Fibroblast of skin of abdomen (primary cell): ENCODE results near the gene GRIA1. TPM values are rescaled to one million over a fixed set of nuclear protein-coding genes. Genes with fewer than 3 reads are reported as not detected.

Source experiments
- DNase-seq: peaks from one replicate; pipeline ENCODE4 v3.0.0-alpha.2; 2013
- polyA plus RNA-seq, 2 experiments: library from polyadenylated mRNA; unstranded; fragments of 120-200 nt; gene quantifications; one replicate each; pipeline ENCODE4 v1.2.1, GENCODE V29; 2013; ENCODE audit not compliant: insufficient read length in 2 of 2

GRIA1 gene
- 34.6 TPM for polyA plus RNA-seq (2013, experiment 1 of 2; ENCODE audit: insufficient read length)
- 31.4 TPM for polyA plus RNA-seq (2013, experiment 2 of 2; ENCODE audit: insufficient read length)

DNA sequence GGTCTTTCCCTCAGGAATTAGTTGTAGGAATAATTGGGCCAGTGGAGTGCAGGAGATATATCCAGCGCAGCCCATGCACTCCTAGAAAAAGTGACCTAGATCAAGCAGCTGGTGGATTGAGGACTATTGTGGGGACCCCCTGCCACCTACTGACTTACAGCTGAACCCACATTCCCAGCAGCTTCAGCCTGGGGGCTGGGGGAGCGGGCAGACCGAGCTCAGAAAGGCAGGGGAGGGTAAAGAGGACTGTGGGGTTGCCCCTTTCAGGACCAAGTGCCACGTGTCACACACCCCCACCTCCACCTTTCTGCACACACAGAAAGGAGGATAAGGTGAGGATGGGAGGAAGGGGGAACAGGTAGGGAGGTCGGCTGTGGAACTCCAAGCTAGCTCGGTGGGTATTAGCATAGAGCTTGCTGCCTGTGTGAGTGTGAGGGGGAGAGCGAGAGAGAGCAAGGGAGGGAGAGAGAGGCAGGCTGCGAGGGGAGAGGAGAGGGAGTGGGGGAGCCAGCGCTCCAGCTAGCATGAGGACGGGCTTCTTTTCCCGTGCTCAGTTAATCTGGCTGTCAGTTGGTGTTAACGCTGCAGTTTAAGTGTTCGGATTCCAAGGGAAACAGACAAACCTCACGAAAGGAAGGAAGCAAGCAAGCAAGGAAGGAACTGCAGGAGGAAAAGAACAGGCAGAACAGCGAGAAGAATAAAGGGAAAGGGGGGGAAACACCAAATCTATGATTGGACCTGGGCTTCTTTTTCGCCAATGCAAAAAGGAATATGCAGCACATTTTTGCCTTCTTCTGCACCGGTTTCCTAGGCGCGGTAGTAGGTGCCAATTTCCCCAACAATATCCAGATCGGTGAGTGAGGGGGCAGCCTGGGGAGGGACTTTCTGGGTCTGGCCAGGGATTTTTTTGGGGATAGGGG, at the start of gene GRIA1:
GRIA1 (plus strand) TSS at position 553 of the 920 bp plus-strand sequence.
- peak; percentile 68 for DNase-seq

DNA sequence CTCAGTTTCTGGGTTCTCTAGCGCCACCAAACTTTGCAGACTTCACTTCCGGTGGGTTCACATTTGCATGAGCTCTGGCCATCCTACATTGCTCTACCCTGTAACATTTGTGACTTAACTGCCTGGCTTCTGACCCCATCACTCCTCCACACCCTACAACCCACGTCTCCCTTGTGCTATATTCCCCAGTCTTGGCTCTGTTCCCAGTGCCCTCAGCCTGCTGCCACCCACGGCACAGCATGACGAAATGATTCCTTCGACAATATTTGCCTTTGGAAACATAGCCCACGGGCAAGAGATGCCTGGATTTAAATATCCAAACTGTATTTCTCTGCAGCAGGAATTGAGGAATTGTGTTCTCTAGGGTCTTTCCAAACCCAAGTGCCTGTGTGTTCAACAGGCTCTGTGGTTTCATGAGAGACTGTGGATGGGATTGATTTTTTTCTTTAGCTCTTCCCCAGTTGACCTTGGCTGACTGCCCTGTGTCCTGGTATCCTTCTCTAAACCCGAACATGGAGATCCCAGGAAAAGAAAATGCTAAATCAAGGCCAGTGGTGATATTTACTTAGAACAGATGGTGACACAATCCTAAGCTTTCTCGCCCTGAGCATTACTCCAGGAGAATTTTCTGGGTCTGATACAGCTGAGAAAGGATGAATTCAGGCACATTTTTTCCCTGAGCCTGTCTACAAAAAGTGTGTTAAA, 44.4 kb upstream of the GRIA1 start:
- DNase-seq: peak; percentile 33

DNA sequence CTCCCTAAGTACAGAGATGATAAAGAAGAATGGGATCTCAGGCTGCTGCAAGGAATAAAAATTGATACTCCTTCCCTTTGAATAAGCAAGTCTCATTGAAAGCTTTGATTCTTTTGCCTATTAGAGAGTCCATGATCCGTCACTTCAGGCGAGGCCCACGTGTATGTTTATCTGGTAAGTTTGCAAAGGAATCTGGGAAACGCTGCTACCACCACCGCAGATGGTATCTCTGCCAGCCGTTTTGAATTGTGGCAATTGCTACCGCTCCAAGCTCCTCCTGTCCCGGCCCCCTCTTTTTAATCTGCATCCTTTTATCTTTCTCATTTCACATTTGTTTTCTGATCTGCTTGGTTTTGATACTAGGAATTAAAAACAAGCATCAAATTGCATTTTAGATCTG, 42.9 kb upstream of the GRIA1 start:
- no peak for DNase-seq

DNA sequence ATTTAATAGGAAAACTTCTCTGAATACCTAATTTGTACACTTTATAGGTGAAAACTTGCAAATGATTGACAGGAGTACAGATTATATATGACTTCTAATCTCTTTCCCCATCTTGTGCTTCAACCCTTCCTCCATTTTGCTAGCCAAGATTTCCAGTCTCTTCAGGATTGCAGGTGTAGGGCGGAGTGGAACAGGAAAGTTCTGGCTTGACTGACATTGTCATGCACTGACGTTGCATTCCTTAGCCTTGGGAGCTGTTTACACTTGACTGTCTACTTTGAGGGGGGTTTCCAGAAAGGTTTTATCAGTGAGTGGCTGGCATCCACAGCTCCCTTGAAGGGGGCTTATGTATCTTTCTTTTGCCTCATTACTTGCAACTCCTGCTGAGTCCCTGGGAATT, 34.1 kb upstream of the GRIA1 start:
- no peak for DNase-seq

DNA sequence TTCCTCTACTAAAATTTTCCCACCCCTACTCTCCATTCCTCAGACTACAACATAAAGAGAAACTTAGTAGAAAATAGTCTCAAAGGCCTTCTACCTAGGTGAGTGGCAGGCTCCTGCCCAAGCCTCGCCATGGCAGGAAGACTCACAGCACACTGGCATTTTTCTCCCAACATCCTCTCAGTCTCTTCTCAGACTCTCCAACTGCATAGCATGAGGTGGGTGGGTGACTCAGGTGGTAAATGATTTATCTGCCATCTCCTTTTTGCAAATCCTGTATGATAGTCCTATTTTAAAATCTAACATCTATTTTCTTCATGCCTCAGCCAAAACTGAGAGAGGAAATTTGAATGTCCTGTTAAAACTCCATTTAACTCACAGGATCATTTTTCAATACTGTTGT, 33.5 kb upstream of the GRIA1 start:
- DNase-seq: no peak

DNA sequence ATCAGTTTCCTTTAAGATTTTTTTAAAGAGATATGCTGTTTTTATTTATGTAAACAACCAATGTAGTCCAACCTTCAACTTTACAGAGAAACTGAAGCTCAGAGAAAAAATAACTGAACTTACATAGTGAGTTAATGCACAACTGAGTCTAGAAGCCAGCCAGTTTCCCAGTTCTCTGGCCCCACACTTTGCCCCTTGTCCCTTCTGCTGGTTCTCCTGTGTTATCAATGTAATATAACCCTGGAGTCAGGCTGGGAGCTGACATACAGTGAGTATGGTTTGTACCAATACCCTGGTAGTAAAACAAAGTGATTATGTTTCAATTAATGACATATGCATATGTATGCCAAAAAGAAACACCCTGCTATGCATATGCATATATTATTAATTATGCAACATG, 32.2 kb upstream of the GRIA1 start:
- DNase-seq: no peak

DNA sequence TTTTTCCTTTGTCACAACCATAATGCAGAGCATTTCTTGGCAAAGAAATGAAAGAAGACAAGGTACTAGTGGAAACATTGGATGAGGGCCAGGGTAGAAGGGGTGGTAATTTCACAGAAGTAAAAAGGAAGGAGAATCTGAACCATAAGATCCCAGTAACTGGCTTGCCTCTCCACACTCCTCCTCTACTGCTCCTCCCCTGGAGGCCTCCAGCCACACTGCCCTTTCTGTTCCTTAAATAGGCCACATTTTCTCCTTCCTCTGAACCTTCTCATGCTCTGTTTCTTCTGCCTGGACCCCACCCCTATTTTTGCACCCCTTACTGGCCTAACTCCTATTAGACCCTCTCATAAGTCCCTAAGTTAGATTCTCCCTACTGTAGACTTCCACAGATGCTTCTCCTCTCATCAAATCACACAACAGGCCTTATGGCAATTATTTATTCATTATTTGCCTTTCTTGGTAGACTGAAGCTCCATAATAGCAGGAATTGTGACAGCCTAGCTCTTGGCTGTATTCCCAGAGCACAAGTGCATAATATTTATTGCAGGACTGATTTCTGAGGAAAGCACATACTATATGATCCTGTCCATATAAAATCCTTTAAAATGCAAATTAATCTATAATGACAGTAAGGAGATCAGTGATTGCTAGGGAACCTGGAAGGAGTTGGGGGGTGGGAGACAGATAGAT, 31.3 kb upstream of the GRIA1 start:
- DNase-seq: no peak

DNA sequence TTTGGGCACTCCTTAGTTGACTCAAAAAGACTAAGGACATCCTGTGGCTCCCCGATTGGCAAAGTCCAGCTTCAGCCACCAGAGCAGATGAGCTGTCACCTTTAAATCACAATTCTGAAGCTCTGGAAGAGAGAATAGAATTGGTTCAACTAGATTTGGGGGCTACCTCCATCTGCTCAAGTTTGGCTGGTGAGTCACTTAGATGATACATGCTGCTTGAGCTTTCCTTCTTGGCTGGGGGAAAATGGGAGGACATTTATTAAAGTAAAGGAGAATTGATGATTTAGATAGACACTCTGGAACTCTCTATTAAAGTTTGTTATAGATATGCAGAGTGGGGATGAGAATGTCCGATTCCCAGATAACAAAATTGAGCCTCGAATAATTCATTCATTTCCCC, 30.0 kb upstream of the GRIA1 start:
- peak; percentile 44 for DNase-seq

DNA sequence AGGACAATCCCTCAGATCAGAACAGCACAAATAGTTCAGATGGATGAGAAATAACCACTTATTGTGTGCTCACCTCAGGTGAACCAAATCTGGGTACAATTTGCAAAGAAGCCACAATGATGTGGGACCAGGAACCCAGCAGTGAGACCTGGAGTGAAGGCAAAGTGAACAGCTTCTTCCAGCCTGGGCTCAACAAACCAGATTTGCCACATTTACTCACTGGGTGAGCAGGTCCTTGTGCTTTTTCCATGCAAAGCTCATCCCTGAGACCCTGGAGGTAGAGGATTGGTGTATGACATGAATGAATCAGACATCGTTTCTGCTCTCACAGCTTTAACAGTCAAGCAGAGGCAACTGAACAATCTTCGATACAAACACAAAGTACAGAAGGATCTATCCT, 29.1 kb upstream of the GRIA1 start:
- no peak for DNase-seq

DNA sequence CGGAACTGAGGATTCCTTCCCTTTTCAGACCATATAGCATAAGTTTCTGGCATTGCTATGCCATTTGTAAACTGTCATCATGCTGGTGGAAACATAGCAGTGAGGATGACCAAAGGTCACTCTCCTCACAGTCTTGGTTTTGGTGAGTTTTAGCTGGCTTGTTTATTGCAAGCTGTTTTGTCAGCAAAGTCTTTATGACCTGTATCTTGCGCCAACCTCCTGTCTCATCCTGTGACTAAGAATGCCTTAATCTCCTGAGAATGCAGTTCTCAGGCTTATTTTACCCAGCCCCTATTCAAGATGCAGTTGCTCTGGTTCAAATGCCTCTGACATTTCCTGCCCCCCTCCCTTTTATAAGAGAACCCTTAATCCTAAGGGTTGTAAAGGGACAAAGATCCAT, 26.7 kb upstream of the GRIA1 start:
- DNase-seq: peak; percentile 66

DNA sequence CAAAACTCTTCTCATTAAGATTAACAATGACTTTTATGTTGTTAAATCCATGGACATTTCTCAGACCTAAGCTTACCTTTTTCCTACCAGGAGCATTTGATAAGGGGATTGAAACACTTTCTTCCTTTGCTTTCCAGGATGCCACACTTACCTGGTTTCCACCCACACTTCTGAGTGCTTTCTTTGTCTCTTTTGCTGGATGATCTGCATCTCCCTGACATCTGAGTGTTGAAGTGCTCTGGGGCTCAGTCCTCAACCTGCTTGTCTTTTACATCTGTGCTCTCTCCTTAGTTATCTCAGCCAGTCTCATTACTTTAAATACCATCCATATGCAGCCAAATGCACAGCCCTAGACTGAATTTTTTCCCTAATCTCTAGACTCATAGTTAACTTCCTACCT, 22.9 kb upstream of the GRIA1 start:
- no peak for DNase-seq

DNA sequence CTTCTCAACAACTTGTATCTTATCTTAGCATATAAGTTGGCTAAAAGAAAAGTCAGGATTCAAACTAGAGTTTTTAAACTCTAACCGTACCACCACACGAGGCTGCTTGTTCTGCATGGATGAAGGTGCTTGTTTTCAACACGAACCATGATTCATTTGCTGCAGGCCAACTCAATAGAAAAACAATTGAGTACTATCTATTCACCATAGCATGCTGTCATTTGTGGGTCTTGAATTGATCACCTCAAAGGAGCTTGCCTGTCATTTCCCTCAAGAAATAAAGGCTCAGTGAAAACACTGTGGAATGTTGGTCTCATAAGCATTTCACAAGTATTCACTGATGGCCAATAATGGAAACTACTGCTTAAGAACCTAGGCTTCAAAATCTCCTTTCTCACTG, 21.0 kb upstream of the GRIA1 start:
- no peak for DNase-seq

DNA sequence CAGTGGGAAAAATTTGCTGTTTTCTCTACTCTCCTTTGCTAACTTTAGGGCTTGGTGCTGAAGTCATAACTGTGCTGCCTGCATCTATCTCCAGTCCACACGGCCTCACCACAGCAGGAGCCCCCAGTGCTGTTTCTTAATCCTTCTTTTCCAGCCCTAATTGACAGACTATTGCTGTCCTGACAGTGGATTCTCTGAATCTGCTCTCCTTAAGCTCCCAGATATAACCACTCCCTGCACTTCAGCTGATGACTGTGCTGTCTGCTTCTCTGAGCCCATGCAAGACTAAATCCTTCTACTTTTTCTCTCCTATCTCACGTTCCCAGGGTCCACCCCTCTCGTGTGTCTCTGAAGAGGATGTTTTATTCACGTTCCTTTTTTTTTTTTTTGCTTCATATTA, 19.7 kb upstream of the GRIA1 start:
- DNase-seq: no peak

DNA sequence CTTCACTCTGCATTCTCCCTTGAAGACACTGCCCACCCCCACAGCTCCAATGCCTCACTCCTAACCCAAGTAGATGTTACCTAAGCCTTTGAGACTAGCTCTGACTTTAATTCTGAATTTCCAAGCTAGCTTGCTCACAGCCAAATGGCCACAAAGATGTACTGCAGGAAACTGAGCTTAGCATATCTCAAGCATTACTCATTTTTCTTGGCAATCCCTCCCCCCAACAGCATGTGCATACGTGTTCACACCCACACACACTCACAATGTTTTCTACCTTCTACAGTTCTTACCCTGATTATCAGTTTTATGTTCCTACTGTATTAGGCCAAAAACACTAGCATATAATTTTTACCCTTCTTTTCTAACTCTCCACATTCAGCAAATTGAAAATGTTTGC, 13.7 kb upstream of the GRIA1 start:
- peak; percentile 89 for DNase-seq

DNA sequence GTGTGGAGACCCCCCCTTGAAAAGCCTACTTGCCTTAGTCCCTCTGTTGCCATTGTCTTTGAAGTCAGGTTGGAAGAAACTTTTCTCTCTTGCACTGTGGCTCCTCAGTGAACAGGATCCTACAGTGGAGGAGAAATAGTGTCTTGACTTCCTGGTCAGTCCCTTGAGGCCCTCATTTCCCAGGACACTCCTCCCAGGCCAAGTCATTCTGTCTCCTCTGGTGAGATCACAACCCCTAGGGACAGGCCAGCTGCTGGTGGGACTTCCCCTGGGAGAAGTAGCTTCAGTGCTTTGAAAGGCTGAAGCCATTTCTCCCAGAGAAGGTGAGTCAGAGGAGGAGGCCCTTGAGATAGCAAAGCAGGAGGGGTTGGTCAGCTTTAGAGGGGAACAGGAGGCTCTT, 10.1 kb upstream of the GRIA1 start:
- DNase-seq: peak; percentile 24

DNA sequence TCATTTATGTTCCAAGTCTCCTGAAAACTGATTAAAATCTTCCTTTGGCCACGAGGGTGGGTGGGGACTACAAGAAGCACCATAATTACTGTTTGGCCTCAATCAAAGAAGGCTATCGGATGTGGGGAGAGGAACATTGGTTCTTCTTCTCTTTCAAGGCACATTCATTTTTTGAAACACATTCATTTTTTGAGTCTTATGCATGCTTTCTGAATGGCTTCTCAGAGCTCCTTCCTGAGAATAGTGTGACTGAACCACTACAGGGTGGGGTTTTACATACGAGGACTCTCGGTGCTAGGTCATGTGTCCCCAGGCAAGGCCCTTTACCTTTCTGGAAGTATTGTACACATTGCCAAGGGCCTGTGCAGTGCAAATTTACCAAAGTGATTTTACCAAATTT, 7.0 kb upstream of the GRIA1 start:
- DNase-seq: no peak

DNA sequence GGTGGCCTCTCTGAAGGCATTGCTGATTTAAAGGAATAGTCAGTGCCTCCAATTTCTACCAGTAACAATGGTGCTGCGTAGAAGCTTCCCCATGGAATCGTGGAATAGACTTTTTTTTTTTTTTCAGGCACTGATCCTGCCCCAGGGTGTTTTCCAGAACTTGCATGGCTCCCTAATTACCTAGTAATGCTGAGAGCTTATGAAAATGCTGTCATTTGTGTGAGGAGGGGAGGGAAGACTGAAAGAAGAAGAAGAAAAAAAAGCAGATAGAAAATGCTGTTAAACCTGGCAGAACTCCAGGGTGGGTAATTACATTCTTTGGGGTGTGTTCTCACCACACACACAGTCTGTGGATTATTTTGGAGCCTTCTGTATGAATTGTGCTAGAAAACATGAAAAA, 4.8 kb upstream of the GRIA1 start:
- DNase-seq: peak; percentile 42

DNA sequence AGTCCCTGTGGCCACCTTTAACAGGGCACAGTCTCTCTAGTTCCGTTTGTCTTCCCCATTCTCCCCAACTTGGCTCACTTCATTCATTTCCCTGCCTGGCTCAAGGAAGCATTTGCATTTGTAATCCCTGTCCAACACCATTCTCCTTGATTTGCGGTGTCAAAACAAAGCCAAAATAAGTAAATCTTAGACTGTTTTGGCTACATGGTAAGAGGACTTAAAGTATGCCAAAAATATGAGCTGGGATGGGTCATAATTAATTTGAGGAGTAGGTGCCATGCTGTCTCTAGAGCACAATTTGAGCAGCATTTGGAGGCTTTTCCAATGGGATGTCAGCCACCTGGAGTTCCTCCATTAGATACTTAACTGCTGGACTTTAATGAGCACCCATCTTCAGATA, 3.7 kb upstream of the GRIA1 start:
- DNase-seq: no peak

DNA sequence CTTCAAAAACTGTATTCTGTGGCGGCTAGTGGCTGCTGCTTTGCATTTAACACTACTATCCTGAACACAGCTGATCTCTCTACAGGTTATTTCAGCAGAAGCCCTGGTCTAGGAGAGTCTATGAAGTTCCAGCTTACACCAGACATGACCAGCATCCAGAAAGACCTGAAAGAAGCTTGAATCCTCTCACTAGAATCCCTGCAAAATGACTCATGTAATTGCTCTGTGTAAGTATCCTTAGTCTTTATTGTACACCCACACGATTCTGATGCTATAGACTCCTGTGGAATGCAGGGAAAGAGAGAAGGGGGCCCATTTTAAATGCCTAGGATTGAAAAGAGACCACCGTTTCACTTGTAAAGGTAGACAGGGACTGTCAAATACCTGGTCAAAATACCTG, 859 bp upstream of the GRIA1 start:
- DNase-seq: peak; percentile 75

DNA sequence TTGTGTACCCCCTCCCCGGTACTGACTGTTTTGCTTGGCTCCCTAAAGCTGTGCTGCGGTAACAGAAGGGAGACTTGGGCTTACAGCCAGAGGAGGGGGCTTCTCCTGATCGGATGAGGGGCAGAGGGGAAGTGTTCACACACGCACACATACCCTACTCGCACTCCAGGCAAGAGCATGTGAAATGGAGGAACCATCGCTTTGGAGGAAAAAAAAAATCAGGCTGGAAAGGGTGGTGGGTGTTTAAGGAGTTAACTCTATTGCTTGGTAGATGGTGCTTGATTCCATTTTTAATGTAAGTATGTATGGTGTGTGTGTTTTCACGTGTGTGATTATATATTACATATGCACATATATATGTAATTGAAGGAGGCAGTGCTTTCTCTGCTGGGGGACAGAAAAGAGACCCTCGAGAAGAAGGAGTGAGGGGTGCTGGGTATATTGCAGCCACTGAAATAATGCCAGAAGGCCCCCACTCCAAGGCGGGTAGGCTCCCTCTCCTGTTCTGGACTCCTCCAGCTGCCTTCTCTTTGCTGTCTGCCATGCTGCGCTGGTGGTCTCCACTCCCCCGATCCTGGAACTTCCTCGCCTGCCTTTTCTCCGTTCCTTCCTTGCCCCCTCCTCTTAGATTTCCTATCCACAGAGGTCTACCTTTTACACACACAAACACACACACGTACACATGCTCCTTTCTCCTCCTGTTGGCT, 721 bp downstream of the GRIA1 start:
- no peak for DNase-seq

DNA sequence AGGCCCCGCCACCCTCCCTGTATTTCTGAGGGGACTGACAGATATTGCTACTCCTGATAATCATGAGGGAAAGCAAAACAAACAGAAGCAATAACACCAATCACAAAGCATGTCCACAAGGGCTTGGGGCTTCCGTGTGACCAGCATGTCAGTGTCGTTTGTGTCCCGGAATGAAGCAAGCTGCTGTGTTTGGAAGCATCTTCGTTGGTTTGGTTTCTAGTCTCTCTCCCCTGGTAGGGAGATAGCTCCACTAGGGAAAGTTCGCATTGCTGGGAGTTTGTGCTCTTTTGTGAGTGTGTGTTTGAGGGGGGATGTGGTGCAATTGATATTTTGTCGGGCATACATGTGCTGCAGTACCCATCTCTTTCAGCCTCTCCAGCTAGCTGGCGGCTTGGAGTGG, 1.4 kb downstream of the GRIA1 start:
- no peak for DNase-seq

DNA sequence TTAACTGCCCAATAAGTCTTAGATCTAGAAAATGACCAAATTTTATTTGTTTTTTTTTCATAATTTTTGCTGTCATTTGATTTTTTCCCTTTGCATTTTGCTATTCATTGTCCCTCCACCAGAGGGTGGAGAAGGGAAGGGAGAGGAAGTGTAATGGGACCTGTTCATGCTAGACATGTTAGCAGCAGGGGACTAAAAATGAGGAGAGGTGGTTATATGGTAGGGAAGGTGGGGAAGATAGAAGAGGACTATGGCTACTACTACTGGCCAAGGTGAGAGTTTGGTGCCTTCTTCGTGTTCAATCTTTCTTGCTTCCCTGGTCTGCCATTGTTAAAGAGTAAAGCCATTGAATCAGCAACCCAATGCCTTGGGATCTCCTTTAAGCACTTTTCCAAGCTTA, 6.4 kb downstream of the GRIA1 start:
- peak; percentile 59 for DNase-seq

DNA sequence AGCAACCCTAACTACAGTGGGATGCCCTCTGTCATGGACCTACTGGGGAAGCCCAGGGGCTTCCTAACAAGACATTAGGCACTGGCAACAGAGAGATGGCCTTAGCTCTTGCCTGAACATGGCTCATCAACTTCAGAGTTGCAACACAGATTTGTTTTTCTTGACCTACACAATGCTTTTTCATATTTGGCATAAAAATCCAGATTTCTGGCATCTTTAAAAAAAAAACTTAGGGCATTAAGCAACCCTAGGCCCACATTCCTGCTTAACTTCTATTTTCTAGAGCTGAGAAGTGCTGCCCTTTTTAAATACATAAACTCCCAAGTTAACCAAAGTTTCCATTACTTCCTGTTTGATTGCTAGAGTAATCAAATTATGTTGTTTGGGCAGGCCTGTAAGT, 8.0 kb downstream of the GRIA1 start:
- DNase-seq: no peak
